Right atrium auricular region (tissue), 2 donors: Measurements from ENCODE around the gene ERBB4. TPM values are rescaled to one million over a fixed set of nuclear protein-coding genes. Genes with fewer than 3 reads are reported as not detected.

Experiments used
- DNase-seq: peaks from one replicate; pipeline ENCODE4 v3.0.0-alpha.2; 2019; ENCODE audit warnings: low spot score
- H3K27ac ChIP-seq, 2 donors: fragments of 200-600 bp; sonication (generic); 1 replicate in 1 of 2; 2 replicates in 1 of 2; pipeline ENCODE4 v1.5.1; 2016 to 2019
- H3K27me3 ChIP-seq, 2 donors: fragments of 200-600 bp; sonication (generic); one replicate each; pipeline versions ENCODE4 v1.5.1 to v1.6.0; 2017 to 2019
- H3K36me3 ChIP-seq: fragments of 200-600 bp; sonication (generic); one replicate; pipeline ENCODE4 v1.5.1; 2016
- H3K4me1 ChIP-seq, 2 donors: fragments of 200-600 bp; sonication (generic); one replicate each; pipeline versions ENCODE4 v1.5.1 to v1.6.0; 2017 to 2019
- H3K4me3 ChIP-seq, 2 donors: fragments of 200-600 bp; sonication (generic); 1 replicate in 1 of 2; 2 replicates in 1 of 2; pipeline ENCODE4 v1.5.1; 2017 to 2019; ENCODE audit warnings: mild to moderate bottlenecking in 1 of 2, moderate library complexity in 1 of 2
- H3K9me3 ChIP-seq, 2 donors: fragments of 200-600 bp; sonication (generic); one replicate each; pipeline ENCODE4 v1.5.1; 2019
- CTCF ChIP-seq, 2 donors: fragments of 200-600 bp; sonication (generic); IDR thresholded peaks; one replicate each; pipeline ENCODE4 v1.5.1; 2019; ENCODE audit warnings: antibody characterized with exemption in 2 of 2
- total RNA-seq, 2 donors: library from RNA; depleted of rRNA; stranded (reverse); fragments of >200 nt; gene quantifications; one replicate each; pipeline ENCODE4 v1.1.0, GENCODE V29; 2016

ERBB4 gene
- total RNA-seq, 2 donors from 2014 or later, result 12.4 to 22.4 TPM

- Histone ChIP-seq H3K36me3 (no peaks in the 10 kb centered on the region), H3K27ac (no peak overlapping the region), H3K27me3 (no peaks in the 10 kb centered on the region), H3K4me1 (peaks cover 0 to 7% of the 10 kb centered on the region in 2 donors), H3K9me3 (no peaks in the 10 kb centered on the region), H3K4me3 (no peak overlapping the region)
- no peak for TF ChIP-seq CTCF (IDR thresholded peaks at IDR 0.05)
- DNase-seq, result no peak
These were observed 269.6 kb downstream of the ERBB4 start for GRCh38 chr2:212269005-212269404.

GRCh38 chr2:212266297-212266696 is 272.3 kb downstream of the ERBB4 start:
- H3K4me1 ChIP-seq, result no peaks in the 10 kb centered on the region
- no peak overlapping the region for H3K4me3 ChIP-seq
- no peak for TF ChIP-seq CTCF (IDR thresholded peaks at IDR 0.05)
- H3K9me3 ChIP-seq, result no peaks in the 10 kb centered on the region
- no peak for DNase-seq
- H3K36me3 ChIP-seq, result no peaks in the 10 kb centered on the region
- no peak overlapping the region for H3K27ac ChIP-seq
- H3K27me3 ChIP-seq, result no peaks in the 10 kb centered on the region

- no peak overlapping the region for H3K27ac ChIP-seq
- no peak for DNase-seq
- no peak overlapping the region for H3K4me3 ChIP-seq
- TF ChIP-seq CTCF (IDR thresholded peaks at IDR 0.05), result no peak
- no peaks in the 10 kb centered on the region for H3K9me3 ChIP-seq
- H3K4me1 ChIP-seq, result no peaks in the 10 kb centered on the region
- H3K27me3 ChIP-seq, result no peaks in the 10 kb centered on the region
- no peaks in the 10 kb centered on the region for H3K36me3 ChIP-seq
These were observed 272.8 kb downstream of the ERBB4 start for GRCh38 chr2:212265777-212266176.

GRCh38 chr2:212264187-212264586 is 274.4 kb downstream of the ERBB4 start:
- Histone ChIP-seq H3K4me1 (no peaks in the 10 kb centered on the region), H3K4me3 (no peak overlapping the region), H3K36me3 (no peaks in the 10 kb centered on the region), H3K9me3 (no peaks in the 10 kb centered on the region), H3K27me3 (no peaks in the 10 kb centered on the region), H3K27ac (no peak overlapping the region)
- no peak for TF ChIP-seq CTCF (IDR thresholded peaks at IDR 0.05)
- DNase-seq, result no peak

- H3K4me3 ChIP-seq, result no peak overlapping the region
- no peaks in the 10 kb centered on the region for H3K27me3 ChIP-seq
- no peaks in the 10 kb centered on the region for H3K9me3 ChIP-seq
- TF ChIP-seq CTCF (IDR thresholded peaks at IDR 0.05), result no peak
- no peak for DNase-seq
- H3K36me3 ChIP-seq, result no peaks in the 10 kb centered on the region
- H3K4me1 ChIP-seq, result no peaks in the 10 kb centered on the region
- no peak overlapping the region for H3K27ac ChIP-seq
These were observed 279.4 kb downstream of the ERBB4 start for GRCh38 chr2:212259226-212259625.

- no peak overlapping the region for H3K27ac ChIP-seq
- TF ChIP-seq CTCF (IDR thresholded peaks at IDR 0.05), result no peak
- no peak for DNase-seq
- no peaks in the 10 kb centered on the region for H3K4me1 ChIP-seq
- H3K27me3 ChIP-seq, result no peaks in the 10 kb centered on the region
- no peaks in the 10 kb centered on the region for H3K36me3 ChIP-seq
- no peaks in the 10 kb centered on the region for H3K9me3 ChIP-seq
- H3K4me3 ChIP-seq, result no peak overlapping the region
These were observed 284.3 kb downstream of the ERBB4 start for GRCh38 chr2:212254339-212254738.
